Measurements from ENCODE around the gene DOCK1. TPM values are rescaled to one million over a fixed set of nuclear protein-coding genes. Genes with fewer than 3 reads are reported as not detected.

The DOCK1 gene
- total and polyA plus RNA-seq, 2 donors = 33.3 to 132 TPM

- H3K27ac ChIP-seq (ENCODE audit: low read depth) = no peak overlapping the region
- no peak overlapping the region for H3K4me3 ChIP-seq (ENCODE audit: low read depth, low read length)
- WGBS = 94% methylated on average over 13 of the region's 13 CpGs
- no peaks in the 10 kb centered on the region for H3K4me1 ChIP-seq (ENCODE audit: insufficient read depth)
- H3K36me3 ChIP-seq (ENCODE audit: insufficient read depth) = peaks cover 4% of the 10 kb centered on the region
- no peak for DNase-seq (ENCODE audit: extremely low spot score)
These were observed 538.9 kb downstream of the DOCK1 start for GRCh38 chr10:127444155-127444554.

- Histone ChIP-seq H3K4me3 (ENCODE audit: low read depth, low read length) (no peak overlapping the region), H3K27ac (ENCODE audit: low read depth) (no peak overlapping the region), H3K36me3 (ENCODE audit: insufficient read depth) (peaks cover 2% of the 10 kb centered on the region), H3K4me1 (ENCODE audit: insufficient read depth) (no peaks in the 10 kb centered on the region)
- 89% methylated on average over 17 of the region's 17 CpGs for WGBS
- DNase-seq (ENCODE audit: extremely low spot score) = no peak
These were observed 542.0 kb downstream of the DOCK1 start for GRCh38 chr10:127447197-127447596.

GRCh38 chr10:127449490-127449889 is 544.3 kb downstream of the DOCK1 start:
- Histone ChIP-seq H3K36me3 (ENCODE audit: insufficient read depth) (peaks cover 2% of the 10 kb centered on the region), H3K27ac (ENCODE audit: low read depth) (no peak overlapping the region), H3K4me1 (ENCODE audit: insufficient read depth) (no peaks in the 10 kb centered on the region), H3K4me3 (ENCODE audit: low read depth, low read length) (no peak overlapping the region)
- no peak for DNase-seq (ENCODE audit: extremely low spot score)
- WGBS = 97% methylated on average over 3 of the region's 3 CpGs

GRCh38 chr10:127450644-127451043 is 545.4 kb downstream of the DOCK1 start:
- WGBS = 87% methylated on average over 4 of the region's 4 CpGs

GRCh38 chr10:127451628-127452027 is 546.4 kb downstream of the DOCK1 start:
- H3K4me3 ChIP-seq (ENCODE audit: low read depth, low read length) = no peak overlapping the region
- WGBS = 85% methylated on average over 4 of the region's 4 CpGs
- no peak for DNase-seq (ENCODE audit: extremely low spot score)
- H3K36me3 ChIP-seq (ENCODE audit: insufficient read depth) = no peaks in the 10 kb centered on the region
- H3K4me1 ChIP-seq (ENCODE audit: insufficient read depth) = no peaks in the 10 kb centered on the region
- no peak overlapping the region for H3K27ac ChIP-seq (ENCODE audit: low read depth)

More at GRCh38 chr10:127450644-127451043, 545.4 kb downstream of the DOCK1 start:
- H3K27ac ChIP-seq (ENCODE audit: low read depth) = no peak overlapping the region
- no peaks in the 10 kb centered on the region for H3K4me1 ChIP-seq (ENCODE audit: insufficient read depth)
- no peak for DNase-seq (ENCODE audit: extremely low spot score)
- no peaks in the 10 kb centered on the region for H3K36me3 ChIP-seq (ENCODE audit: insufficient read depth)
- no peak overlapping the region for H3K4me3 ChIP-seq (ENCODE audit: low read depth, low read length)

GRCh38 chr10:127452568-127452967 is 547.3 kb downstream of the DOCK1 start:
- WGBS = 80% methylated on average over 3 of the region's 3 CpGs
- no peak for DNase-seq (ENCODE audit: extremely low spot score)
- no peak overlapping the region for H3K4me3 ChIP-seq (ENCODE audit: low read depth, low read length)
- no peaks in the 10 kb centered on the region for H3K36me3 ChIP-seq (ENCODE audit: insufficient read depth)
- no peaks in the 10 kb centered on the region for H3K4me1 ChIP-seq (ENCODE audit: insufficient read depth)
- no peak overlapping the region for H3K27ac ChIP-seq (ENCODE audit: low read depth)

GRCh38 chr10:127453706-127454105 is 548.5 kb downstream of the DOCK1 start:
- no peak overlapping the region for H3K4me3 ChIP-seq (ENCODE audit: low read depth, low read length)
- 74% methylated on average over 8 of the region's 8 CpGs for WGBS
- H3K27ac ChIP-seq (ENCODE audit: low read depth) = no peak overlapping the region
- no peaks in the 10 kb centered on the region for H3K4me1 ChIP-seq (ENCODE audit: insufficient read depth)
- DNase-seq (ENCODE audit: extremely low spot score) = no peak
- H3K36me3 ChIP-seq (ENCODE audit: insufficient read depth) = no peaks in the 10 kb centered on the region

GRCh38 chr10:127456122-127456521 is 550.9 kb downstream of the DOCK1 start:
- no peaks in the 10 kb centered on the region for H3K36me3 ChIP-seq (ENCODE audit: insufficient read depth)
- WGBS = 93% methylated on average over 9 of the region's 9 CpGs
- H3K4me1 ChIP-seq (ENCODE audit: insufficient read depth) = no peaks in the 10 kb centered on the region
- H3K27ac ChIP-seq (ENCODE audit: low read depth) = no peak overlapping the region
- DNase-seq (ENCODE audit: extremely low spot score) = no peak
- H3K4me3 ChIP-seq (ENCODE audit: low read depth, low read length) = no peak overlapping the region

- Histone ChIP-seq H3K4me3 (ENCODE audit: low read depth, low read length) (no peak overlapping the region), H3K4me1 (ENCODE audit: insufficient read depth) (no peaks in the 10 kb centered on the region), H3K36me3 (ENCODE audit: insufficient read depth) (no peaks in the 10 kb centered on the region), H3K27ac (ENCODE audit: low read depth) (no peak overlapping the region)
- DNase-seq (ENCODE audit: extremely low spot score) = no peak
- 88% methylated on average over 11 of the region's 11 CpGs for WGBS
These were observed 553.0 kb downstream of the DOCK1 start for GRCh38 chr10:127458016-127458810.

- Histone ChIP-seq H3K36me3 (ENCODE audit: insufficient read depth) (no peaks in the 10 kb centered on the region), H3K4me3 (ENCODE audit: low read depth, low read length) (no peak overlapping the region), H3K27ac (ENCODE audit: low read depth) (no peak overlapping the region), H3K4me1 (ENCODE audit: insufficient read depth) (no peaks in the 10 kb centered on the region)
- no peak for DNase-seq (ENCODE audit: extremely low spot score)
- WGBS = 75% methylated on average over 6 of the region's 6 CpGs
These were observed 553.6 kb downstream of the DOCK1 start for GRCh38 chr10:127458829-127459228.

- Histone ChIP-seq H3K4me3 (ENCODE audit: low read depth, low read length) (no peak overlapping the region), H3K36me3 (ENCODE audit: insufficient read depth) (no peaks in the 10 kb centered on the region), H3K4me1 (ENCODE audit: insufficient read depth) (no peaks in the 10 kb centered on the region), H3K27ac (ENCODE audit: low read depth) (no peak overlapping the region)
- WGBS = 92% methylated on average over 8 of the region's 8 CpGs
- DNase-seq (ENCODE audit: extremely low spot score) = no peak
These were observed 554.7 kb downstream of the DOCK1 start for GRCh38 chr10:127459918-127460317.

GRCh38 chr10:127462643-127463295 is 557.5 kb downstream of the DOCK1 start:
- no peaks in the 10 kb centered on the region for H3K4me1 ChIP-seq (ENCODE audit: insufficient read depth)
- DNase-seq (ENCODE audit: extremely low spot score) = no peak
- 59% methylated on average over 5 of the region's 5 CpGs for WGBS
- no peak overlapping the region for H3K4me3 ChIP-seq (ENCODE audit: low read depth, low read length)
- no peaks in the 10 kb centered on the region for H3K36me3 ChIP-seq (ENCODE audit: insufficient read depth)
- H3K27ac ChIP-seq (ENCODE audit: low read depth) = no peak overlapping the region

- Histone ChIP-seq H3K36me3 (ENCODE audit: insufficient read depth) (no peaks in the 10 kb centered on the region), H3K27ac (ENCODE audit: low read depth) (no peak overlapping the region), H3K4me1 (ENCODE audit: insufficient read depth) (no peaks in the 10 kb centered on the region), H3K4me3 (ENCODE audit: low read depth, low read length) (no peak overlapping the region)
- WGBS = 89% methylated on average over 10 of the region's 10 CpGs
- no peak for DNase-seq (ENCODE audit: extremely low spot score)
These were observed 558.3 kb downstream of the DOCK1 start for GRCh38 chr10:127463548-127463947.

GRCh38 chr10:127464561-127464960 is 559.3 kb downstream of the DOCK1 start:
- Histone ChIP-seq H3K27ac (ENCODE audit: low read depth) (no peak overlapping the region), H3K36me3 (ENCODE audit: insufficient read depth) (no peaks in the 10 kb centered on the region), H3K4me3 (ENCODE audit: low read depth, low read length) (no peak overlapping the region), H3K4me1 (ENCODE audit: insufficient read depth) (no peaks in the 10 kb centered on the region)
- 71% methylated on average over 6 of the region's 6 CpGs for WGBS
- no peak for DNase-seq (ENCODE audit: extremely low spot score)
